ENCODE data around the gene SPC24.
A peak's percentile ranks its signal among the peaks of the same experiment; 100 is the strongest.
"Not testable (repeated sequence)": the region's sequence is repeated elsewhere in the genome, so short reads cannot be mapped to it uniquely, and the experiment has no call there.

The SPC24 gene

DNA sequence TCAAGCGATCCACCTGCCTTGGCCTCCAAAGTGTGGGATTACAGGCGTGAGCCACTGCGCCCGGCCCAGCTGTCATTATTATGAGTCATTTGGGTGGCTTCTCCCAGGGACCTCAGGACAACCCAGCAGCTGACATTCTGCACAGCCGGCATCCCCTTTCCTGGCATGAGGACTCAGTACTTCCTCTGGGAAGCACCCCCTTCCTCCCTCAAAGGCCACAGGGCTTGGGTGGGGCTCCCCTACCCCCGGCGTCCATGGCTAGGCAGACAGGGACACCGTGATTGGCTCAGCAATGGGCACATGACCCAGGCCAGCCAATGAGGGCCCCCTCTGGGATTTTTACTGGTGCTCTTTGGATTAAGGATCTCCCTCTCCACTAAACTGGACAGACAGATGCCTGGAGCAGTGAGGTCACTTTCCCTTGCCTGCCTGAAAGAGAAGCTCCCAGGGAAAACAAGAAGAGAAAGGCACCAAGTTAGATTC lies 35.7 kb upstream of the SPC24 start:
- no peak for DNase-seq

DNA sequence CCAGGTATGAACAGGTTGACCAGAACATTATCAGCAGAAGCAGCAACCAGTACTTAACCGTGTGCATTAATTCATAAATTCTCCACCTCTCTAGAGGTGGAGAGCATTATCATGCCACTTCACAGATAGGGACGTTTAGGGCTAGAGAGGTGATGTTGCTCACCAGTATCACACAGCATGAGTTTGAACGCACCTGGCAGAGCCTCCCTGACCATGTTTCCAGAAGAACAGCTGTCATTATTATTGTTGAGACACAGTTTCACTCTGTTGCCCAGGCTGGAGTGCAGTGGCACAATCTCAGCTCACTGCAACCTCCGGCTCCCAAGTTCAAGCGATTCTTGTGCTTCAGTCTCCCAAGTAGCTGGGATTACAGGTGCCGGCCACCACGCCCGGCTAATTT lies 34.9 kb upstream of the SPC24 start:
- DNase-seq, result no peak

DNA sequence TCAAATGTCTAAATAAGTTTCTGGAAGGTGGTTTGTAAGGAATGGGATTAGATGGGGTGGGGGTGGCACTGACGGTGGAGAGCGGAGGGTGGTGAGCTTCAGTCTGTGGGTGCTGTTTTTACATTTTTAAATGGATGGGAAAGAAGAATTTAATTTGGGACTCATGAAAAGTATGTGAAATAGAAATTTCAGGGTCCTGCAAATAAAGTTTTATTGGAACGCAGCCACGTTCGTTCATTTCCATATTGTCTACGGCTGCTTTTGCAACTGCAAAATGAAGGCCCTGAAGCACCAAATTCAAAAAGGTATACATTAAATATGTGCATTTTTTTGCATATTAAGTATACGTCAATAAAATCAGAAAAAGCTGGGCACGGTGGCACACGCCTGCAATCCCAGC lies 31.9 kb upstream of the SPC24 start:
- DNase-seq, result no peak

DNA sequence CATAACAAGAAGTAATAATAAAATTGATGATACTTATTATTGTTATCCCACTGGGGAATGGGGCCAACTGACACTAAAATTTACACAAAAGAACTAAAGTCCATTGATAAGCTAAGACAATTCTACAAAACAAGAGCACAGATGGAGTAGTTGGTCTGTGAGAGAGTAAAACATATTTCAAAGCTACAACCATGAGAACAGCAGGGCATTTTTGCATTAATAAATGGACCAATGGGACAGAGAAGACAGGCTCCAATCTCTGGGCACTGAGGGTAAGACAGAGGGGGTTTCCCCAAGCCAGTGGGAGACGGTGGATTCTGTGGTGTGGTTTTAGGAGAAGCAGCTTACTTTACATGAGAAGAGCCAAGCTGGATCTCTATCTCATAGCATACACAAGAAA lies 27.4 kb upstream of the SPC24 start:
- no peak for DNase-seq

DNA sequence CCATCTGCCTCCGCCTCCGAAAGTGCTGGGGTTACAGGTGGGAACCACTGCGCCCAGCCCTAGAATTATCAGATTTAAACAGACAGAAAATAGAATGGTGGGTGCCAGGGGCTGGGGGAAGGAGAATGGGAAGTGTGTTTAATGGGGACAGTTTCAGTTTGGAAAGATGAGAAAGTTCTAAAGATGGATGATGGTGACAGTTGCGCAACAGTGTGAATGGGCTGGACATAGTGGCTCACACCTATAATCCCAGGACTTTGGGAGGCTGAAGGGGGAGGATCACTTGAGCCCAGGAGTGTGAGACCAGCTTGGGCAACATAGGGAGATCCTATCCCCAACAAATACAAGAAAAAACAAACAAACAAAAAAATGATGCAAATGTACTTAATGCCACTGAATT lies 25.9 kb upstream of the SPC24 start:
- no peak for DNase-seq

DNA sequence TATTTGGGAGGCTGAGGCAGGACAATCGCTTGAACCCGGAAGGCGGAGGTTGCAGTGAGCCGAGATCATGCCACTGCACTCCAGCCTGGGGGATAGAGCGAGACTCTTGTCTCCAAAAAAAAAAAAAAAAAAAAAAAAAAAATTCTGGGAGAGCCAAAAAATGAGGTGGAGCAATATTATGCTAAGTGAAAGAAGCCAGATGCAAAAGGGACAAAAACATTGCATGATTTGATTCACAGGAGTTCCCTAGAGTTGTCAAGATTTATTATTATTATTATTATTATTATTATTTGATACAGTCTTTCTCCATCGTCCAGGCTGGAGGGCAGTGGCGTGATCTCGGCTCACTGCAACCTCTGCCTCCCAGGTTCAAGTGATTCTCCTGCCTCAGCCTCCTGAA lies 25.4 kb upstream of the SPC24 start:
- DNase-seq, result not testable (repeated sequence)

DNA sequence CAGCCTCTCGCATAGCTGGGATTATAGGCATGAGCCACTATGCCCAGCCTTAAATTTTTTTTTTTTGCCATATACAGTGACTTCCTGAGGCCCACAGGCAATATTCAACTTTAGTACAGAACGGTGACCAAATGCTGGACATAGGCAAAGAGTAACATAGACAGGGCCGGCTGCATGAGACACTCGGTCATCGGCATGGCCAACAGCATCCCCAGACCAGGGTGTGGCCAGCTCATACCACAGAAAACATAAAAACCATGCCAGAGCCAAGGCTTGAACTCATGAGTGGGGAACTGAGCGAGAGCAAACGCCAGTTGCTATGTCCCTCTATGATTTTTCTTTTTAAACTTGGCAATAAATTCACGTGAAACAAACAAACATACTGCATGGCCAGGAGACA lies 24.8 kb upstream of the SPC24 start:
- no peak for DNase-seq

DNA sequence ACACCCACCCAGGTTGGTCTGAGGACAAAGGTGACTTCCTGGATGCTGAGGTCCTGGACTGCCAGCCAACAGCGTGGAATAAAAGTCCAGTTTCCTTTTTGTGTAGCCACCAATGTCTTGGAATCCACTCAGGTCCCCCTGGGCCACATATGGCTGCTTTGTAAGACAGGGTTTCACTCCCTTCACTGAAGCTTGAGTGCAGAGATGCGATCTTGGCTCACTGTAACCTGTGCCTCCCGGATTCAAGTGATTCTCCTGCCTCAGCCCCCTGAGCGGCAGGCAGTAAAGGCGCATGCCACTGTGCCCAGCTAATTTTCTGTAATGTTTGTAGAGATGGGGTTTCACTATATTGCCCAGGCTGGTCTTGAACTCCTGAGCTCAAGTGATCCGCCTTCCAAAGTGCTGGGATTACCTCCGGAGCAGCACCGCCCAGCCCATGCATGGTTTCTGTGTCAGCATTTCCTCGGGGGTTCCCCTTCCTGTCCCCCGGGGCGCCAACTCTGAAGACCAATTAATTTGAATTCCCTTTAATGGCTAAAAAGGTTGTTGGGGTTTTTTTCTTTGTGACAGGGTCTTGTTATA lies 24.2 kb upstream of the SPC24 start:
- DNase-seq, result no peak

DNA sequence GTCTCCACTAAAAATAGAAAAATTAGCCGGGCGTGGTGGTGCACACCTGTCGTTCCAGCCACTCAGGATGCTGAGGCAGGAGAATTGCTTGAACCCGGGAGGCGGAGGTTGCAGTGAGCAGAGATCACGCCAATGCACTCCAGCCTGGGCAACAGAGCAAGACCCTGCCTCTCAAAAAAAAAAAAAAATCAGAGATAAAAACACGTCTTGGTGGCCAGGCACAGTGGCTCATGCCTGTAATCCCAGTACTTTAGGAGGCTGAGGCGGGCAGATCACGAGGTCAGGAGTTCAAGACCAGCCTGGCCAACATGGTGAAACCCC lies 23.5 kb upstream of the SPC24 start:
- not testable (repeated sequence) for DNase-seq

DNA sequence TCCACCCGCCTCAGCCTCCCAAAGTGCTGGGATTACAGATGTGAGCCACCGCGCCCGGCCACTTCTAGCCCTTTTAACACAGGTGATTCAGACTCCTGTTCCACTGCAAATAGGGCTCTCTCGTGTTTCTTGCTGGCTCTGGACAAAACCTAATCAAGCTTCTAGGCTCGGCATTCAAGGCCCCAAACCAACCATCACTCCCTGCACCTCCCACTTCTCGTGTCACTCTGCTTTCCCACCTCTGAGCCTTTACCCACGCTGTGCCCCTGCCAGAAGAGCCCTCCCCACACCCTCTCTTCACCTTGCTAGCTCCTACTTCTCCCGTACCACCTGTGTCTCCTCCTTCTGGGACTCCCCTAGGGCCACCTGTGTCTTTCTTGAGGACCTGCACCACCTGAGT lies 22.0 kb upstream of the SPC24 start:
- no peak for DNase-seq

DNA sequence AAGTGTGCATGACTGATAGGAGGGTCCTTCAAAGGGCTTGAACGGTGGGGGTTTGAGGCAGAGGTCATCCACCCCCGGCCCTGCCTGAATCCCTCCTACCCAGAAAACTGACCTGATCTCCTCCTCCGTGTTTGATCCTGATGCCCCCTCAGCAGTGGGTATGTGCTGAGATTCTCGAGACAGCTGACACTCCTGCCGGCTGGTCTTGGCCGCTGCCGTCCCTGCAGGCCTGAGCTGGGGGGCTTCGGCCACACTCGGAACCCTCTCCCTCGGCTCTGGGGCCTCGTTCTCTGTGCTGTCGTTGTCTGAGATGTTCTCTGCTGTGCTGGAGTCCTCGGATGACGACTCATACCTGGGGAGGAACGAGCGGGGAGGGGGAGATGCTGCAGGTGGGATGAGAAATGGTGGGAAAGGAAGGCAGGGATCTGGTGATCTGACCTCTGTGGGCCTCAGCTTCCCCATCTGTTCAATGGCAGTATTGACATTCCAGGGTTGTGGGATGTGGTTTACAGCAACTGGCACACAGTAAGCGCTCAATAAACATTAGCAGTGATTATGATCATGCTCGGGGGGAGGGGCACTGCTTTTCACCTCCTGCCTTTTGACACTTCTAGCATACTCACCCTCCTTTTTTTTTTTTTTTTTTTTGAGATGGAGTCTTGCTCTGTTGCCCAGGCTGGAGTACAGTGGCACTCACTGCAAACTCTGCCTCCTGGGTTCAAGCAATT lies 21.0 kb upstream of the SPC24 start:
- no peak for DNase-seq

DNA sequence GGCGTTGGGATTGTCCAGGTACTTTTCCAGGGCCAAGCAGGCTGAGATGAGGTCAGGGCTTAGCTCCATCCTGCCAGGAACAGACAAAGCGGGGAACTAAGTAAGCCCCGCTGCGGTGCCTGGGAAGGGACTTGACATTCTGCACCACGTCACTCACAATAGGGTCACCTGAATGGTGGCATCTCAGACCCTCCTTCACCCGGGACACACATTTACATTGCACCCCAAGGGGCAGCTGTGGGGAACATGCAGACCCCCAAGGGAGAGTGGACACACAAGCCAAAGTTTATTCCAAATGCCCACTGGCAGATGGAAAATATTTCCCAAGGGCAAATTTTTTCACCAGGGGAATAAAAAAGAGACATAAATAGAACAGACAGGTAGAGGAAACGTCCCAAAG lies 20.3 kb upstream of the SPC24 start:
- DNase-seq, result no peak

DNA sequence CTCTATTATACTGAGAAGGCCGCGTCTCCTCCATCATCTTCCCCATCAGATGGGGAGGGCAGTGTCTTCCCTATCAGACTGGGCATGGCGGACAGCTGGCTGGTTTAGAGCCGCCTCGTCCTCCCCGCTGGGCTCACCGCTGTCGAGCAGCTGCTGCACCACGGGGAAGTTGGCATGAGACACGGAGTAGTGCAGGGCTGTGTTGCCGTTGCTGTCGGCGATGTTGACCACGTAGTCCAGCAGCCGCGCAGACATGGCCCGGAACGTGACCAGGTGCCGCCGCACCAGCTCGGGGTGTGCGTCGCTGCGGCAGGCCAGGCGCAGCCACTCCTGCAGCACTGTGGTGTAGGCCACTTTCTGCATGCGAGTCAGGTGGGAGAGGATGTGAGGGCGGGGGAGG lies 18.8 kb upstream of the SPC24 start:
- DNase-seq, result peak; percentile 73

DNA sequence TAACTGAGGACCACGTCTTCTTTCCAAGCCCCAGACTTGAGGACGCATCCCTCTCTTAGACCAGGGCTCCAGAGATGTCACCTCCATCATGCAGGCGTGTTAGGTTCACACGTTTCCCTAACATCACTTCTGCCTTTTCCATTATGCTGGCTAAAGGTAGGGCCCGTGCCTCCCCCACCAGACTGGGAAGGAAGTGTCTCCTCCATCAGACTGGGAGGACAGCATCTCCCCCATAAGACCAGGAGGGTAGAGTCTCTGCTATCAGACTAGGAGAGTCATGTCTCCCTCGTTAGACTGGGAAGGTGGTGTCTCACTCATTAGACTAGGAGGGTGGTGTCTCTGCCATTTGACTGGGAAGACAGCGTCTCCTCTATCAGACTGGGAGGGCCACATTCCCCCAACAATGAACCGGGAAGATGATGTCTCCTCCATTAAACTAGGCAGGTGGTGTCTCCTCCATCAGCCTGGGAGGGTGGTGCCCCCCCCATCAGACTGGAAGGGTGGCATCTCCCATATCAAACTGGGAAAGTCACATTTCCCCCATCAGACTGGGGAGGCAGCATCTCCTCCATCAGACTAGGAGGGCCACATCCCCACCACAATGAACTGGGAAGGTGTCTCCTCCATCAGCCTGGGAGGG lies 18.1 kb upstream of the SPC24 start:
- DNase-seq, result no peak

DNA sequence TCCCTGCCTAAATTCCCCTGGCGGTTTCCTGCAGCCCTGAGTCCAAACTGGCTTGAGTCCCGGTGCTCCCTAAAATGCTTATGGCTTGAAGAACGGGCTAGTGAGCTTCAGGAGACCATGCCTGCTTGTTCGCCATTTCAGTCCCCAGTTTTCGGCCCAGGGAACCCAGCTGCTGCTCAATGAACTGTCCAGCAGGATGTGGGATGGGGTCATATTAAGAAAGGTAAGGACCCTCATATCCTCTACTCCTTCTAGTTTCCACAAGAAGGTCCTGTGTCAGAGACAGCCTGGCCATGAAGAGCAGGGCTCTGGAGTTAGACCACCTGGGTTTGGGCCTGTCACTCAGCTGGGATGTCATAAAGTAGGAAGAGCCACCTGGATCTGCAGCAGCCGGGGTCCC lies 17.0 kb upstream of the SPC24 start:
- DNase-seq, result no peak

DNA sequence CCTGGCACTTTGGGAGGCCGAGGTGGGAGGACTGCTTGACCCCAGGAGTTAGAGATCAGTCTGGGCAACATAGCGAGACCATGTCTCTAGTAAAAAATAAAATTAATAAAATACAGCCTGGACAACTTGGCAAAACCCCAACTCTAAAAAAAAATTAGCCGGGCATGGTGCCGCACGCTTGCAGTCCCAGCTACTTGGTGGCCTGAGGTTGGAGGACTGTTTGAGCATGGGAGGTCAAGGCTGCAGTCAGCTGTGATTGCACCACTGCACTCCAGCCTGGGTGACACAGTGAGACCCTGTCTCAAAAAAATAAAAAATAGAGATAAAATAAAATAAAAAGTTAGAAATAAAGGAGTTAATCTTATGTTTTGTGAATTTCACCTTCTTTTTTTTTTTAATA lies 15.6 kb upstream of the SPC24 start:
- DNase-seq, result no peak

DNA sequence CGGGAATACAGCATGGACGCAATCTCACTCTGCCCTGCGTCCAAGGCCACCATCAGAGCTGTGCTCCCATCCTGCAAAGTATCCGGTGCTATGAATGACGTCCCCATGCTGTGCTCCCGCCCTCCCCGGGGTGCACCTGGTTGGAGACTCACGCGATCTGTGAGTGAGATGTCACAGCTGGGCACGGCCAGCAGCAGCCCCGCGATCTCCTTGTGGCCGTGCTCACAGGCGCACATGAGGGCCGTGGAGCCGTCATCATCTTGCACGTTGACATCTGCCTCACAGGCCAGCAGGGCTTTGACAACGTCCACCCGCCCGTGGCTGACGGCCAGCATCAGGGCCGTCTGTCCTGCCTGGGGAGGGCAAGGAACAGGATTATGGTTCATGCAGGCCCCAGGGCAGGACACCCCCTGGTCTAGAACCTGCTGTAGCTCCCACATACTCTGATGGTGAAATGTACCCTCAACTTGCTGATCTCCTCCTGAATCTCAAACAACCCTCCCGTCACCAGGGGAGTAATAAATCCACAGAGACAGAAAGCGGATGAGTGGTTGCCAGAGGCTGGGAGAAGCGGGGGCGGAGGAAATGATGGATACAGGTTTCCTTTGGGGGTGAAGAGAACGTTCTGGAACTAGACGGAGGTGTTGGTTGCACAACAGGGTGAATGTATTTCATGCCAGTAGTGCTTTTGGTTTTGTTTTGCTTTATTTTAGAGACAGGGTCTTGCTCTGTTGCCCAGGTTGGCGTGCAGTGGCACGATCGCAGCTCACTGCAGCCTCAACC lies 14.5 kb upstream of the SPC24 start:
- DNase-seq, result no peak

DNA sequence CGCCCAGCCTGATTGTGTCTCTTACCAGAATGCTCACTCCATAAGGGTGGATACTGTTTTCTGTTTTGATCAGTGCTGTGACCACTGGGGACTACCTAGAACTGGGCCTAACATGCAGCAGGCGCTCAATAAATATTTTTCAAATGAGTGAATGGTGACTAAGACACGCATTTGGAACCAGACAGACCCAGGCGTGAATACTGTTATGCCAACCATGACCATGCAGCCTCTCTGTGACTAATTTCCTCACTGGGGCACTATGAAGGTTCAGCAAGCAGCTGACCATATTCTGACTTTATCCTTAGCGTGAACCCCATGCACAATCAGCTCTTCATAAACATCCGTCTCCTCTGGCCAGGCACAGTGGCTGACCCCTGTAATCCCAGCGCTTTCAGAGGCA lies 13.0 kb upstream of the SPC24 start:
- no peak for DNase-seq

DNA sequence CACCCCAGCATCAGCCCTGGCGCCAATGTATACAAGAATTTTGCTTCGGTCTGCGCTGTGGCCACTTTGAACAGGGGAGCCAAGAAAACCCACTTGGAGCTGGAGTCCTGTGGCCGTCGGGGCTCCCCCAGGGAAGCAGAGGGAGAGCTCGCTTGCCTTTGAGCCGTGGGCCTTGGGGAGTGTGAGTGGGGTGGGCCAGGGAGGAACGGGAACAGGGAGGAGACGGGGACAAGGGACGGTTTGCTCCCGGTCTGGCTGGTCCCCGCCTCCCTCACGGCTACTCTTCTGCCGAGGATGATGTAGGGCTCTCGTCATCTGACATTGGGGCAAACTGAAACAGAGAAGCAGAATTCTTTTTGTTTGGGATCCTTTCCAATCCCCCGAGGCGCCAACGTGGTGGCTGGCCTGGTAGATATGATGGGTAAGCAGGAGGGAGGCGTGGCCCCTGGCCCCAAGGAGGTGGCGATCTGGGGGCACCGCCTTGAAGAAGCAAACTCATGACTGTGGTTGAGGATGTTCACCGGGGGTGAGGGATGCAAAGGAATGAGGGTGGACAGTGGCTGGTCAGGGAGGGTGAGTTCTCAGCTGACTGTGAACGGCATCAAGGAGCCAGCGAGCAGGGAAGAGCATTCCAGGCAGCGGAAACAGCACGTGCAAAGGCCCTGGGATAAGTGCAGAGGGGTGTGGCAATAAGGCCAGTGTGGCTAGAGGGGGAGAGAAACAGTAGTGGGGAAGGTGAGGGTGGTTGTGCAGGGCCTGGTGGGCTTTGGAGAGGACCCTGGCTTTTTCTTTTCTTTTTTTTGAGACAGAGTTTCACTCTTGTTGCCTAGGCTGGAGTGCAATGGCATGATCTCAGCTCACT lies 10.9 kb upstream of the SPC24 start:
- DNase-seq, result no peak

DNA sequence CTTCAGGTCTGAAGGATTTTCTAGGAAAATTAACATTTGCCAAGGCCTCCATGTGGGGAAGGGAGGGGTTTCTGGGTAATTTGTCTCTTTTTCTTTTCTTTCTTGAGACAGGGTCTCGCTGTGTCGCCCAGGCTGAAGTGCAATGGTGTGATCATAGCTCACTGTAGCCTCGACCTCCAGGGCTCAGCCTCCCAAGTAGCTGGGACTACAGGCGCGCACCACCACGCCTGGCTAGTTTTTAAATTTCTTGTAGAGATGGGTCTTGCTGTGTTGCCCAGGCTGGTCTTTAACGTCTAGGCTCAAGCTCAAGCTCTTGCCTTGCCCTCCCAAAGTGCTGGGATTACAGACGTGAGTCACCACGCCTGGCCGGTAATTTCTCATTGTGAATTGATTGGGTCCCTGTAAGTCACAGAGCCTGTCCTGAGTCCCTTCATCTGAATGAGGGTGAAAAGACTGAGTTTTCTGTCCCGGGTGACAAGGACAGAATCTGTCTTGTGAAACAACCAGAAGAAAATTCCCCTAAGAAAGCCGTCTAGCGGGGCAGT lies 10.0 kb upstream of the SPC24 start:
- DNase-seq, result no peak

DNA sequence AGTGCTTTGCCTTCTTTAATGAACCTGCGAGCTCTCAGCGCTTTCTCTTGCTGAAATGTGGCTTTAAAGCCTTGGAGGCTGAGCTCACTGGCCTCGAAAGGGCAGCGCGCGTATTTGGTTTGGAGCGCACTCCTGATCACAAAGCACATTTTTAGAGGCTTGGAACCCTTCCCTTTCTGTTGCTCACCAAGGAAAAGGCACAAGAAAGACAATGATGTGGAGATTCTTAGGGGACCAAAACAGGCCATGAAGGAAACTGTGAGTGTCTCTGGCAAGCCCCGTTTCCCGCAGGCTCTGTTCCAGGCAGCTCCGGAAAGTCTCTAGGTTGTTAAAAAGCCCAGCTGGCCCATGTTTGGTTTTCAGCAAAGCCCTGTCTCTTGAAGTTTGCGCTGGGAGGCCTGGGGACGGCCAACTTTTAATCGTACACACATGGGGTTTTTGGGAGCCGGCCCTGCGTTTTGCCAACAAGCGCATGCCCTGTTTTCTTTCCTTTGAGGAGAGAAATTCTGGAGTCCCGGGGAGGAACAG lies 9.4 kb upstream of the SPC24 start:
- DNase-seq, result no peak

DNA sequence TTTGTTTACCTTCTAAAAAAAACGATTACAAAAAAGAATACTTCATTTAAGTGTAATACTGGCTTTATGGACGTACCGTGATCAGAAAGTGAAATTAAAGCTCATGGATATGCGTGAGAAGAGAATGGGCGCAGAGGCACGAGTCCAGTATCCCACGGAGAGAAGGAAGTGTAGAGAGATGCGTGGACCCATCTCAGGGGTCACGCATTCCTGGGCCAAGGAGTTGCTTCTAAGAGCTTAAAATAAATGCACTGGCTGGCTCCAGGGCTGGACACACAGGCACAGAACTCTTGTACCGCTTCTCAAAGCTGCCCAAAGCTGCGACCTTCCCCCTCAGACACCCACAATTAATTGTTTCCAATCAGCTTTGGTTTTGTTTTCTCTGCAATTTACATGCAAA lies 8.7 kb upstream of the SPC24 start:
- DNase-seq, result no peak

DNA sequence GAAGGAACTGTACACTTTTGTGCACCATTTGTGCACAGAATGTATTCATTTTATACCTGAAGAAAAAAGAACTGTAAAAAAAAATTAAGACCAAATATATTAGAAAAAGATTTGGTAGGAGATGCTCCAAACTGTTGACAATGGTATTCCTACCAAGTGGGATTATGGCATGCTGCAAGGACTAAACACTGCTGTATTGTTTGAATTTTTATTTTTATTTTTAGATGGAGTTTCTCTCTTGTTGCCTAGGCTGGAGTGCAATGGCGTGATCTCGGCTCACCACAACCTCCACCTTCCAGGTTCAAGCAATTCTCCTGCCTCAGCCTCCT lies 4.8 kb upstream of the SPC24 start:
- DNase-seq, result not testable (repeated sequence)

Data from NCI-H2171 treated with DMSO at 0.1 percent for 48 hours (cell line).